ENCODE results near the gene CIP2A.

Gene CIP2A

DNA sequence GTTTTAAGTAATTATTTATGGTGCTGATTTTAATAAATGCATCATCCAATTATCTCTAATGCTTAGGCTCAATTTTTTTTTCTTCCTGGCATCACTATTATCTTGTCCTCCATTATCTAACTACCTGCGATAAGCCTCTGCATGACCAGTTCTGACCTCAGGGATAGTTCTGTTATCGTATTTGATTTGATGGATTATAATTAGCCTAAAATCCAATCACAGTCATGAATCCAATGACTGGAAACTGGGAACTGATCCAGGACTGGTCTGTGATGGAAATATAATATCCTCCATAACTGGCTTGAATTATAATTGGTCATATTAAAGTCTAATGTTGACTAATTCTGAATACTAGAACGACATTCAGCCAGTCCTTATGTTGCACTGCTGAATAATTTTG is 80.0 kb downstream of the CIP2A start:
- DNase-seq: no peak

DNA sequence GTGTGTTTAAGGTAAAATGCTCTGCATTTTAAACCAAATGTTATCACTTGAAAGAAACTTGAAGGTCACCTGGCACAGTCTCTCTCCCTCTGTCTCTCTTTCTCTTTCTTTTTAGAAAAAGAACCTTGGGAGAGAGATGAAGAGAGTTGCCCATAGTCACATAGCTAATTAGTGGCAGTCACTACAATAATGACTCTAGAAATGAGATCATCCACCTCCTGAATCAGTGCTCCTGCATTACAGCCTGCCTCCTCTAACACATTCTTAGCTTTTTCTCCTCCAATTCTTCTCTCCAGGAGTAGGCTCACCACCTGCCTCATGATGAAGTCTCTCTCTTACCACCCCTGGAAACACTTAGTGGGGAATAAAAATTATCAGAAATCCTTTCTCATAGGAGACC is 81.3 kb downstream of the CIP2A start:
- no peak for DNase-seq

- no peak for DNase-seq
Measured at GRCh38 chr3:108505811-108506210, 83.4 kb downstream of the CIP2A start.

DNA sequence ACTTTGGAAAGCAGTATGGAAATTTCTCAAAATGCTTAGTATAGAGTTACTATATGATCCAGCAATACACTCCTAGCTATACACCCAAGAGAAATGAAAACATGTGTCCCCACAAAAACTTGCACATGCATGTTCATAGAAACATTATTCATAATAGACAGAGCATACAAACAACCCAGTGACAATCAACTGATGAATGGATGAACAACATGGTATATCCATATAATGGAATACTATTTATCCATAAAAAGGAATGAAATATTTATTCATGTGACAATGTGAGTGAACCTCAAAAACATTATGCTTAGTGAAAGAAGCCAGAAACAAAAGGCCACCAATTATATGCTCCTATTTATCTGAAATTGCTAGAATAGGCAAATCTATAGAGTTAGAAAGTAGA is 85.5 kb downstream of the CIP2A start:
- DNase-seq: no peak

DNA sequence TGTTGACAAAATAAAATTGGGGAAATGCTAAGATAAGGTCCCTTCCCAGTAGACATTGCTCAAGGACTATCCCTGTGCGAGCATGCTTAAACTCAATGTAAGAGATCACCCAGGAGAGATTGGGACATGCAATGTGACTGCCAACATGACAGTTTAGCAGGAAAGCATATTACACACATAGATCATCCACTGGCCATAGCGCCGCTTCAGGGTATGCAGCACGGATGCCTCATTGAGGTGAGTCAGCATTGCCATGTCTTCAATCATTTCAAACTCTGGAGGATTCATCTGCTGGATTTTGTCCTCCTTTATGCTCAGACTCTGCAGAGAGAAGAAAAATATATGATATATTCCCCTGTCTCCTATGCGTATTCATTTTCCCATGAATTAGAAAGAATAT is 87.7 kb downstream of the CIP2A start:
- no peak for DNase-seq

- no peak for DNase-seq
Measured at GRCh38 chr3:108500728-108501127, 88.5 kb downstream of the CIP2A start.
